HG03439 (cell line): ENCODE measurements around the gene CCR4.
"Not testable (repeated sequence)": the region's sequence is repeated elsewhere in the genome, so short reads cannot be mapped to it uniquely, and the experiment has no call there.

Experiments used
- ATAC-seq: cut with Tn5 transposase; IDR thresholded peaks from one replicate; pipeline ENCODE4 v1.9.1; 2021; ENCODE audit warnings: mild to moderate bottlenecking, moderate library complexity; ENCODE audit not compliant: unreplicated experiment

CCR4 gene

GRCh38 chr3:32977861-32978260, 26.4 kb downstream of the CCR4 start:
- ATAC-seq, result no peak

GRCh38 chr3:32978331-32978730, 26.9 kb downstream of the CCR4 start:
- ATAC-seq, result no peak

- no peak for ATAC-seq
These were observed 31.7 kb downstream of the CCR4 start for GRCh38 chr3:32983124-32983523.

- ATAC-seq, result not testable (repeated sequence)
These were observed 33.5 kb downstream of the CCR4 start for GRCh38 chr3:32984918-32985317.

DNA sequence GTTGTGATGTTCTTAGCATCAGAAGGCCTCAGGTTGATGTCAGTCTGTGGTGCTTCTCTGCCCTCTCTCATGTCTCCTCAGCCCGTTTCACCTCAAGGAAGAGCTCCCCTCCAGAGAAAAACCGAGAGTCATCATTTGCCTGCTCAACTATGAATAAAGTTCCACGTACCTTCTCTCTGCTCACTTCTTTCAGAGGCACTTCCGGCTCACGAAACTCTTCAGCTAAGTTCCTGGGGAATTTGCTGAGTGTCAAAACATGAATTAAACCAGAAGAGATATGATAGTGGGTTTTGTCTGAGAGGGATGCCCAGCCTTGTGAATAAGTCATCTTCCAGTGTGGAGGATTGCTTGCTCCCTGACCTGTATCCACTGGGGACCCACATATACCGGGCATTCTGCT, 37.7 kb downstream of the CCR4 start:
- no peak for ATAC-seq

DNA sequence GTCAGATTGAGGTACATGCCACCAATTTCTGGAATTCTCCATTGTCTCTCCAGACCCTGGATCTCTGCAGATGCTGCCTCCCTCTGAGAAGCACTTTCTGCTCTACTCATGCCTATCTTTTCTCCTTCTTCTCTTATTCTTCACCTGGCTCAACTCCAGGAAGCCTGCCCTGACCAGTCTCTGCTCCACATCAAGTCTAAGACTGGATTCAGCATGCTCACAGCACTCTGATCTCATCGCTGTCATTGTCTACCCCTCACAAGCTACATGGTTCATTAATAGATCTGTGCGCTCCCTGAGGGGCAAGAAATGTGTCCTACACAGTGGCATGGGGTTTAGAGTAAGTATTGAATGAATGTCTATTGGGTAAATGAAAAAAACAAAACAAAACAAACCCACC, 38.7 kb downstream of the CCR4 start:
- ATAC-seq, result no peak

DNA sequence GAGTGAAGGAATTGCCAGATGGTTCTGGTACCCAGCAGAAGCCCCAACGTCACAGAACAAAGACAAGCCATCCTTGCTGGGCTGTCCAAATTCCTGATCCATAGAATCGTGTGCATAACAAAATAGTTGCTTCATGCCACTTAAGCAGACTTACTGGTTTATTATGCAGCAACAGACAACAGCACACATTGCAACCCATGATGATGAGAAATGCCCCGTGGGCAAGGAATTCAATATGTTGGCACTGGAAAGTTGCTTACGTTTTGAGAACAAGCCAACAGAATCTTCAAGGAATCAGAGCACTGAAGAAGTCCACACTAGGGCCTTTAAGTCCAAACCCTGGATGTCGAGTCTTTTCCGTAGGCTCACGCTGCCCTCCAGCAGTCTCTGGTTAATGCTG, 40.3 kb downstream of the CCR4 start:
- ATAC-seq, result no peak

DNA sequence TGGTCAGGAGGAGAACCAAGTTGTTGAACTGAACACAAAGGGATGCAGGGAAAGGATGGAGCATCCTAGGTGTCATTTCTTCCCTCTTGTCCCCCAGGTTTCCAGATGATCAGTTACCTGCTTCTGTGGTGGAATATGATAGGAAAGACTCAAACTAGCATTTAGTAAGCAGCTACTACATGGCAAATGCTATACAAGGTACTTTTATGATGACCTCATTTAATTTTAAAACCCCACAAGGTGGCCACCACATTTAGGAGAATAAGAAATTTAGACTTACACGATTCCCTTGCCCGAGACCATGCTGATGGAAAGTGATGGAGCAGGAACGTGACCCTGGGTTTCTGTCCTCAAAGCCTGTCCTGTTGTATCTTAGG, 40.9 kb downstream of the CCR4 start:
- ATAC-seq, result no peak

- no peak for ATAC-seq
These were observed 42.6 kb downstream of the CCR4 start for GRCh38 chr3:32994045-32994444.

DNA sequence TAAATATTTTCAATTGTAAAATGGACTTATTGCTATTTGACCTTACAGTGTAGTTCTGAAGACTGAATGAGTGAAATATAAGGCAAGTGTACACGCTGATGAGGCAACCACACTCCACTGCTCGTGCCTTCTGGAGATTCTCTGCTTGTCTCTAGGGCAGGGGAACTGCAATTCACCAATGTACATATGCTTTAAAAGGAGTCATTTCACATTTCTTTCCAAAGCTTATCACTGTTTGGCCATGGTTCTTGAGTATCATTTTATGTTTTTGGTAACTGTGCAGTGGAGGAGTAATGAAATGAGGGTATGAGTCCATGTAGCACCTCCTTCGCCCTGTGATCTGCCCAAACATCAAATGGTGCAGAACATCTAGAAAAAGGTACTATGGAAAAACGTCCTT, 43.7 kb downstream of the CCR4 start:
- no peak for ATAC-seq

DNA sequence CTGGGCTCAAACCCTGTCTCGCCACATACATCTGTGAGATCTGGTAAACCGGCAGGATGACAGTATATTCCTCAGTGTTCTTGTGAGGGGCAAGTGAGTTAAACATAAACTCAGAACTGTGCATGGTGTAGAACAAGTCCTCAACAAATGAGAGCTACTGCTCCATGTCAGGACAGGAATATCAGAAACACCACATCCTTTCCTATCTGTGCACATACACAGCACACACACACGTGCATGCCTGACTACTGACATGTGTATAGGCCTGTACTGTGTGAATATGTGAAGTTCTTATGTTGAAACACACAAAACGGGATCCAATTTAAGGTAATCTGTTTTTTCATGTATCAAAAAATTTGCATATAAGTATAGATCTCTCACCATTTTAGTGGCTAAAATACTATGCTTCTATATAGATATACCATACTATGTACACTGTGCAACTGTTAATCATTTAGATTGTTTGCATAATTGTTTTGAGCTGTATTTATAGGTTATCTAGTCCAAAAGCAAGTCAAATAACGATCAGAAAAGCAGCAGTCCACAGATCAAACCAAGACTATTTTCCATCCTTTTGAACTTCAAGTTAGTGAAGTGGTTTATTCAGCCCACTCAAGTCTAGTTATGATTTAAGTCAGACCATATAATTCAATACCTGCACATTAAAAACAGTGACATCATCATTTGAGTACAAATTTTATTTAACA, 44.8 kb downstream of the CCR4 start:
- ATAC-seq, result no peak

DNA sequence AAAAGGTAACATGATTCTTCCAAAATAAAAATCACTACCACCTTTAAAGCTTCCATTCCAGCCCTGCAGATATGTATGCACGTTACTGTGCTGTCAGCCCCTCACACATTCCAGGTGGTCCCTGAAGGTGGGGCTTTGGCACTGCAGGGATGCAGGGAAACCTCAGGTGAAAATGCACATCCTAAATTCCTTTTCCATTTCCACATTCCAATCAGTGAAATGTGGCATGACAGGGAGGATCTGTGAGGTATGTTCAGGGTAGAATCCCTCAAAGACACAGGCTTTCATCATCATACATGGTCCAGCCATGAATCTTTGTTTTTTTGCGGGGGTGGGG, 45.3 kb downstream of the CCR4 start:
- ATAC-seq, result no peak

DNA sequence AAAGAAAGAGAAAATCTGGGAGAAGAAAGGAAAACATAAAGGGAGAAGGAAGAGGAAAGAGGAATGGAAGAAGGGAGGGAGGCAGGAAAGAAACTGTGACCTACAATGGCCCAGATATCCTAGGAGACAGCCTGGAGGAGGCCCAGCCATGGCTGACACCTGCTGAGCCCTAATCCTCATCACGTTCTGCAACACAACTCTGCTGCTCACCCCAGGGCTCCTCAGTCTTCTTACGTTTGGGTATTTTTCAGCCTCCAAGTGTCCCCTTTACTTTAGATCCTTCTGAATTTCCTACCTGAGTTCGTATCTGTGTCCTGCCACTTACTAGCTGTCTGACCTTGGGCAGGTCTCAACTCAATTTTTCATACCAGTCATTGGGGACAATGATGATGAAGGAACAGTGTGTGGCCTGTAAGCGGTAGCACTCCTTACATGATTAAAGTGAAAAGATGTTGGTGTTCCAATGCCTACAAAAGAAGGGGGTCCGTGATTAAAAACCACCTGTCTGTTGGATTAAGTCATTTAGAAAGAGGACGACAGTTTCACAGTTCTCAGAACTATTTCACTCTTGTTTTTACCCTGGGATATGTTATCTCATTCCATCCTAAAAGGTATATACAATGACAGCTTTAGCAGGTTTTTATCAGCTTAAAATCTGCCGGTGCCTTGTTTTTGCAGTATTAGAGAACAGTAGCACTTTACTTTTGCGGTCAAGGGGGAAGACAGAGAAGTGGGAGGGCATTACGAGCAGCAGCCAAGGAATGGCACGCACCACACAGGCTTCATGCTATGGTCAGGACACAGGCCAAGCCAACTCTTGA, 47.4 kb downstream of the CCR4 start:
- ATAC-seq, result no peak

- ATAC-seq, result no peak
These were observed 49.4 kb downstream of the CCR4 start for GRCh38 chr3:33000691-33001385.

- ATAC-seq, result no peak
These were observed 50.4 kb downstream of the CCR4 start for GRCh38 chr3:33001889-33002288.

DNA sequence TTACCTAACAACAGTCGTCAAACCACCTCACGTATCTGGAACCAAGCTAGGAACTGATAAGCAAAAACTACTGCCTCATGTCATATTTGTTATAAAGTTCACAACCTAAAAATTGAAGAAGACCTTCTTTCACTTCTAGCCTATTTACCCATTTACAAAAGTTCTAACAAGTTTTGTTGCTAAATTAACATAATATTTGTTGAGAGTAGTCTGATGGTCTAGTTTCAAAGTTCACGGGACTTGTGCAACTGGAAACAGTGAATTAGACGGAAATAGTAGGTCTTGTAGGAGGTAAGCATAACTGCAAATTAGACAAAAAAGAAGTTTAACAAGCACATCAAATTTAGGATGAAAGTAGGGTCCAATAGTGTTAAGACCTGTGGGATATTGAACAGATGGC, 51.9 kb downstream of the CCR4 start:
- ATAC-seq, result no peak

DNA sequence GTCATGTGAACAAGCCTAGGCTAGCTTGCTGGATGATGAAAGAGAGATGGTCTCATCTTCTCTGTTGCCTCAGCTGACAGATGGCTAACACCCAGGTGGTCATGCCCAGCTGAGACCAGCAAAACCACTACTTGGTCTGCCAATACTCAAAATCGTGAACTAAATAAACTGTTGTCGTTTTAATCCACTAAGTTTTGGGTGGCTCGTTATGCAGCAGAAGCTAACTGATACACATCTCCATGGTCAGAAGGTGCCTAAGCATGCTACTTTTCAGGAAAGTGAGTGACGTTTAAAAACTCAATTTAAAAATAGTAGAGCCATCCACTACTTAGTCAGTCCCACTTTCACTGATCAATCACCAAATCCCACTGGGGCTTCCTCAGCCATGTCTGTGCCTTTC, 52.8 kb downstream of the CCR4 start:
- ATAC-seq, result no peak

GRCh38 chr3:33004961-33005360, 53.5 kb downstream of the CCR4 start:
- ATAC-seq, result no peak
